ENCODE measurements around the gene TRIP13.
"Not testable (repeated sequence)": the region's sequence is repeated elsewhere in the genome, so short reads cannot be mapped to it uniquely, and the experiment has no call there.

Gene TRIP13

GRCh38 chr5:873328-873727, 19.4 kb upstream of the TRIP13 start:
- no peak for DNase-seq

- DNase-seq, result no peak
Observed at GRCh38 chr5:875931-876330, 16.8 kb upstream of the TRIP13 start.

- DNase-seq, result no peak
Observed at GRCh38 chr5:876398-877365, 16.0 kb upstream of the TRIP13 start.

DNA sequence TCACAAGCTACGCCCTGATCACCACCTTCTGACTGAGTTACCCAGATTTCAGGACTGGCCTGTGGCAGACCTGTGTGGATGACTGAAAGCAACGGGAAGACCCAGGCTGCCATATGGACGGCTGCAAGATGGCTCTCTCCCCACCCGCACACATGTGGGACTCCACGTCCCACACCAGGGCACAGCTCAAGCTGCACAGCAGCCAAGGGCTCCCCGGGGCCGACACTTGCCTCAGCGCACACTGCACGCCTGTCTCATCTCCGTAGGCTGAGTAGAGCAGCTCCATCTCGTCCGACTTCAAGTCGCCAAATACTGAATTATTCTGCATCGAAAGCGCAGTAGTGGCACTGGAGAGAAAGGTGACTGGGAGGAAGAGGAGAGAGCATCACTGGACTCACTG, 14.6 kb upstream of the TRIP13 start:
- DNase-seq, result no peak

DNA sequence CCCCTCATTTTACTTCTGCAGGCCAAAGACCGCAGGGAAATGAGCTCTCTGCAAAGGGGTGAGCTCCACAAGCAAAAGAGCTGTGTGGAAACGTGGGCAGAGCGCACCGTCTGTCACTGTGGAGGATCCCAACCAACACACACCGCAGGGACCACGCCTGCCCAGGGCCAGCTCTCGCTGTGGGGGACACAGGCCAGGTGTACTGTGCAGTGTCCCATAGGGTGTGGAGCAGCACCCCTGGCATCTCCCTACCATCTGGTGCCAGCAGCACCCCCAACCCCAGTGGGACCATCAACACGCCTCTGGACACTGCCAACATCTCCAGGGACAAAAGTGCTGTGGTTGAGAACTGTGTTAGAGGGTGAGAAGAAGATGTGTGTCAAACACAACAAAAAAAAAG, 14.0 kb upstream of the TRIP13 start:
- not testable (repeated sequence) for DNase-seq

DNA sequence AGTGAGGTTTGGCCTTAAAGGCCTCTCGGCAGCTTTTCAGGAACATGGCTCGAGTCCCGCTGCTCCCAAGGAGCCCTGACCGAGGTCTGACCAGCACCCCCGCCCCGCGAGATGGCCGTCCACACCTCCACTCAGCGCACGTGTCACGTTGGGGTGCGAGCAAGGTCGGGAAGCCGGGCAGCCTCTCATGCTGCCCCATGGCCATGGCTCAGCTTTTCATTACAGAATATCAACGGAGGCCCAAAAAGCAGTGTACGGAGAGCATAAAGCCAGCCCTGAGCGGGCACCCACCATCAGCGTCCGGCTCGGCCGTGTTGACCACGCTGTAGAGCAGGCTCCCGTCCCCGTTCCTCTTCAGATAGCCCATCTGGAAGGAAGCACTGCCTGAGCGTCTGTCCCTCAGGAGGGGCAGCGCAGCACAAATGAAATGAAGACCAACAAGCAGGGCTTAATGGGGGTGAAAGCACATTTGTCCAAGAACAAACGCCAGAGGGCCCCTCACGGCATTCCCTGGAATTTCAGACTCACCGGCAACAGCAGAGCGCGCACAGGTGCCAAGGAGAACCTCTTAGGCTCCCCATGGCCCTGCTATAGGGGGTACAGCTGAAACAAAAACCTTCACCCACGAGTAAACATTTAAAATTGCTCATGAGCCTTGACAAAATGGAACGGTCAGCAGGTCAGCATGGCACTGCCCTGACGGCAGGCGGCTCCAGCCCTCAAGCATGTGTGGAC, 11.7 kb upstream of the TRIP13 start:
- DNase-seq, result no peak

DNA sequence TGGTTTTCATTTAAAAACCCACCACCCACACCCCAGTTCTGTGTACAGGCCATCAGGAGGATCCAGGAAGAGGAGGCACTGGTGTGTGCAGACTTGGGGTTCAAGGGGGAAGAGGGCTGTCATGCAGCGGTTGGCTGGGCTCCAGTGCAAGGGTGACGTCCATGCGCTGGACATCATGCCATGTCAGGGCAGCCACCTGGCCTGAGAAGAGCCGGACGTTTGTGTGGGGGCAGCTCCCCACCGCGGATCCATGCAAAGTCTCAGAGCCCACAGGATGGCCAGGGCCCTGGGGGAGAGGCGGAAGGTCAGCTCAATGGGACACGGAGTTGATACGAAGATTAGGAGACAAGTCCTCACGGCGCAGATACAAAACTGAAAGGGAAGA, 11.1 kb upstream of the TRIP13 start:
- no peak for DNase-seq

- DNase-seq, result no peak
Observed at GRCh38 chr5:882253-883183, 10.2 kb upstream of the TRIP13 start.

- DNase-seq, result no peak
Observed at GRCh38 chr5:883475-884181, 9.1 kb upstream of the TRIP13 start.

DNA sequence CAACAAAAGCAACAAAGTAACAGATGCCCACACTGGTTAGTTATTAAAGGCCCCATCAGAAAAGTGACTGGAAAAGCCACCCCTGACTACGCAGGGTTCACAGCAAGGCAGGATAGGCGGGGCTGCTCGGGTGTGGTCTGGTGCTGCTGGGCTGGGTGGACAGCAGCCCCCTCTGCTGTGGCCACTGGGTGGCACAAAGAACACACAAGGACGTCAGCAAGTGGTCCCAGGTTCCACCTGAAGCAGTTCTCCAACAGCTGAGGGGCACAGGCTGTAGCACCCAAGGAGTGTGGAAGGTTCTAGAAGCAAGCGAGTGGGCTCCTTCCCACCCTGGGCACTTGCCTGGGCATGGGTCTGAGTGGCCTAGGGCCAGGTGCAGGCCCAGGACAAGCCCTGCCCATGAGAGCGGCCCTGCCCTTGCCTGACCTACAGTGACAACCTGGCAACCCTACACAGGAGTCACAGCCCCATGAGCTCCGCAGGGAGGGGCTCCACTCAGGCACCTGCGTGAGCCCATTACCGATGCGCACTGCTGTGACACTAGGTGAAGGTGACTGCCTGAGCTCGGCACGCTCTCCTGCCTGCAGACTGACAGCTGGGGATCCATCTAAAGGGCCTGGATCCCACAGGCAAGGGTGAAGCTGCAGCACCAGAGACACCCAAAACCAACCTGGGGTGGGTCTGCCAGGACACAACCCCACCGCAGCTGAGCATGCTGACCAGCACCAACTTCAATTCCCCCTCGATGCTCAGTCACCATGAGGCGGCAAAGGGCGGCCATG, 8.1 kb upstream of the TRIP13 start:
- DNase-seq, result no peak

GRCh38 chr5:885127-885442, 7.6 kb upstream of the TRIP13 start:
- no peak for DNase-seq

- no peak for DNase-seq
Observed at GRCh38 chr5:885529-885928, 7.2 kb upstream of the TRIP13 start.

DNA sequence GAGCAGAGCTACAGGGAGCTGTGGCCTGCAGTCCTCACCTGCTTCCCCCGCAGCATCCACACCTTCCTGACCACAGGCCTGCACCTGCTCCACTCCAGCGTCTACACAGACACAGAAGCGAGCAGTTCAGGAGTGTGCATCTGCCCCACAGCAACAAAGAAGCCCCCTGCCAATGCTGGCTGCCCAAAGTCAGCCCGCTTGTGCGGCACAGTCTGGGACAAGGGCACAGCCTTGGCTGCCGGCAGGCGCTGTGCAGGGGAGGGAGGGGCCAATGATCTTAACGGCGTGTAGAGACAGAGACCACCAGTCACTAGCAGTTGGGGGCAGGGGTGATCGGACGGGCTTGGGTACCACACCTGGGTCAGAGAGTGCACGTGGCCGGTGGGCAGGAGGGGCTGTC, 6.6 kb upstream of the TRIP13 start:
- DNase-seq, result no peak

DNA sequence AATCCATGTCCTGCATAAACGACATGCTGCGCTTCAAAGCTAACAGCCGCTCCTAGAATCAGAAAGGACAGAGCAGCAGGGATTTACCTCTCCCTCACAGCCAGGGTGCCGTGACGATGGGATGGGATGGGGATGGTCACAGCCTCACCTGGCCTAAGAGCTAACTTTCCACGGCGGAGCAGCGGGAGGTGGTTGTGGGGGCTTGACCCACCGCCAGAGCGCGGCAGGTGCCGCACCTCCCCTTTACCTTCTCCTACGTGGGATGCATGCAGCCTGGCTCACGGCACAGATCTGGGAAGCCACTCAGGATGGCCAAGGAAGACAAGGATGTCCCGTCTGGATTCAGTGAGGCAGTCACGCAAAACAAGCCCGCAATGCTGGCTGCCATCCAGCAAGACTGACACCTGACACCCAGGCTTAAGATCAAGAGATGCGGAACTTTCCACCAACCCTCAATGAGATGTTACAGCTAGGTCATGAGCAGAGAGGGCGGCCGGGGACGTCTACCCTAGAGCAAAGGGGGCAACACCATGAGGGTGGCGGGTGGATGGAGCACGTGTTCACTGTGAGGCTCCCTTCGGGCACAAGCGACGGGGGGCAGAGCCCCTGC, 5.9 kb upstream of the TRIP13 start:
- DNase-seq, result no peak

- no peak for DNase-seq
Observed at GRCh38 chr5:887947-888637, 4.6 kb upstream of the TRIP13 start.

DNA sequence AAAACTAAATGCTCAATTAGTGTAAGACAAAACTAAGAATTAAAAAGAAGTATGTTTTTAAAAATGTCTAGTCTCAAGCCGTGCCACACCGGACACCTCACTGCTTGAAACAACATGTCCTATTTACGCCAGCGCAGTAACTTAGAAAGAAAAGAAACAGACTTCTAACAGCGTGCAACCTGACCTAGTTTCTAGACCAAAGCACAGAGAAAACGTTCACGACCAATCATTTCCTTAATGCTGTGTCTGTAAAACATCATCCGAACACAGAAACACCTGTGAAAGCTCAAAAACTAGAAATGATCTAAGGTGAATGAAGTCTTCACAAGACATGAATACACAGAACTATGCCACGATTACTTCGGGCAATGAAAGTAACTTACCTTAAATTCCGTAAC, 4.0 kb upstream of the TRIP13 start:
- DNase-seq, result no peak

DNA sequence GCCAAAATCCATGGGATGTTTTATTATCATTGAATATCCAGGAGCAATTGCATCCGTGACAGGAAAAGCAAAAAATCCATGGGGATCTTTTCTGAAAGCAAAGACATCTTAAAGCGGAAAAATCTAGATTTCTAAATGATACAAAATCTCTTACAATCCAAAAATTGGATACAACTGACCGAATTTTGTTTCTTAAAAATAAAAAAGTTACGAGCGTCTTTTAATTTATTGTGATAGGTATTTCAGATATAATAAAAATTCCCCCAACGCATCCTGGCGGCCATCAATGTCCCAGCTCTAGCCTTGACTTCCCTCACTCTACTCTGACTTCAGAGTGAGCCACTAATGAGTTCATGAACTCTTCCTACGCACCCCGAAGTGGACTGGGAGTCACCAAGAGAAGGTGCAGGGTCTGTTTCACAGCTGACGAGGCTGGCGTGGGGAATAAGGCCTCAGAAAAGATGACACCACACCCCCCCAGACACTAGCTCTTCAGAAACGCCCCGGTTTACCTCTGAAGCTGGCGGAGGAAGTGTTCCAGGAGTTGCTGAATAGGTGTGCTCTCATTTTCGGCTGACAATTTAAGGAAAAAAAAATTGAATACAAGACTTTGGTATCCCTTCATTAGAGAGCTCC, 3.5 kb upstream of the TRIP13 start:
- no peak for DNase-seq

DNA sequence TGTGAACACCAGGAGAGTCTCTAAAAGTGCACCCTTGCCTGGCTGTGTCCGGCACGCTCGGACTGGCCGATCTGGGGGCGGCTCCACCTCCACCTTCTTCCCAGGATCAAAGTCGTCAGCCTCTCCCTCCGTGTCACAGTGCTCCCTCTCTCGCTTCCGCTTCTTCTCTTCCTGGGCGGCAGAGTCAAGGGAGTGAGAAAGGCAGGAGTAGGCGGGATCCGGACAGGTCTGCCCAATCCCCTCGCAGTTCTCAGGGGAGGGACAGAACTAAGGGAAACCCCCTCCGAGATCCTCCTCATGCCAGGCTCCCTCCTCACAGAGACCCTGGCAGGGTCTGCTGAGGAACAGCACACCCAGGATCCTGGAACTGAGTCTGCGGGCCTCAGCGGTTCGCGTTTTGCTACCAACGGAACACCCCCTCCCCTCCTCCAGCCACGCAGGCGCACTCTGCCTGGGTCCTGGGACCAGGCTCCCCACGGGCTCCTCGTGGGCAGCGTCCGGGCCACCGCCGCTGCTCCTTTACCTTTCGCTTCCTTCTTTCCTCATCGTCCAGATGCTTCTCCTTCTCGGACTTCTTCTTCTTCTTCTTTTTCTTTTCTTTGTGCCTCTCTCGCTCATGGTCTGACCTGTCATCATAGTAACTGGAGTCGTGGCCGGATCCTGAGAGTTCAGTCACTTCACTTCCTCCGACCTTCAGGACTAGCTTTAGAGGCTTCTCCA, 1.4 kb upstream of the TRIP13 start:
- no peak for DNase-seq

DNA sequence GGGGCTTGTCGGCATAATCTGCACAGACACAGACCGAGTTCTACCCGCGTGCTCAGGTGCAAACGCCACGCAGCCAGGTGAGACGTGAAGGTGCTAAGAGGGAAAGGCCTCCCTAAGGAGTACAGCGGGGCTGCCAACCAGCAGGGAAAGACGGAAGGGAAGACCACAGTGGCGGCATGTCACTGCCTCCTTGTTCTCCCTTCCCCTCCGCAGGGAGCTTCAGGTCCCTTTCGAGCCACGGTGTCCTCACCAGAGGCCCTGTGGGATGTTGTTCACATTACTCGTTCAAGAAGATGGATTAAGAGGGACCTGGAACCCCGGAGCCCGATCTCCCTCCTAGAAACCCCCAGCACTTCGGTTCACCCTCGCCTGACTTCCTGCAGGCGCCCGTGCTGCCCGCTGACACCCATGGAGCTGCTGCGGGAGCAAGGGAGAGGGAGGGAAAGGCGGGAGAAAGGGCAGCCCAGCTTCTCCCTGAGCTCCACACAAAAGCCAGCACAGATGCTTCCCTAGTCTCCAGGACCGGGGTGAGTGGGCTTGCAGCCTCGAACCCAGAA, 769 bp upstream of the TRIP13 start:
- DNase-seq, result no peak

Data from SHP77 treated with DMSO at 0.1 percent for 48 hours (cell line).